HuH-7 (cell line): ENCODE results near the gene SYNE3.
"Not testable (repeated sequence)": the region's sequence is repeated elsewhere in the genome, so short reads cannot be mapped to it uniquely, and the experiment has no call there.

Experiments used
- DNase-seq: peaks from one replicate; pipeline ENCODE4 v3.0.0; 2011; ENCODE audit warnings: low spot score

The SYNE3 gene

GRCh38 chr14:95523815-95524448, 7.5 kb upstream of the SYNE3 start:
- no peak for DNase-seq

DNA sequence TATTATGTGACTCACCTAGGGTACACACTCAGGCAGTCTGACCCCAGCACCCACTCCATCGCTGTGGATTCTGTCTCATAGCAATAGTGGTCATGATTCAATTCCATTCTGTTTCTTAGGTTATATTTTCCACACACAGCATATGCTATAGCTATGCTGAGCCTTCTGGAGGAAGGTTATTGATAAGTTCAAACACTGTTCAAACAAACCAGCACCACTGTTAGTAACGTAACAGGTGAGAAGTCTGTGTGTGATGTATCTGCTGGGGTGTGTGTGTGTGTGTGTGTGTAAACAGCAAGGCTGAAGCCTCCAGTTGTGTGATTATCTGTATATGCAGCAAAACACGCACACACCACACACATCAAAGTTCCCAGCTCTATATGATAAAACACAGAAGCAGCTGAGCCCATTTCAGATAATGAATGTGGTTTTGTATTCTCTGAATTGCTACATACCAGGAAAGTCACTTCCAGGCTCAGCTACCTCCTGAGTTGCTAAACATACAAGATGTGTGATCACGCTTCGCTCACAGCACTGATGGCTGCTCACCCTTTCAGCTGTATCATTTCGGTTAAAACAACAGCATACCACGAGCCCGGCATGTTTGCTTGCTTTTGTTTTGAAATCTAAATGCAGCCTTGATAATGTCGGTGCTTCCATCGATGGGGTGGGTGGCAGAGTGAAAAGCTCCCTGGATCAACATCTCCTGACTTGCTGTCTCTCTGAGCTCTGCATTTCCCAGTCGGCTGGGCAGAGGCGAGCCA, 6.8 kb upstream of the SYNE3 start:
- no peak for DNase-seq

- DNase-seq, result no peak
These were observed 6.1 kb upstream of the SYNE3 start for GRCh38 chr14:95522556-95522955.

GRCh38 chr14:95522116-95522515, 5.7 kb upstream of the SYNE3 start:
- no peak for DNase-seq

GRCh38 chr14:95521001-95521400, 4.6 kb upstream of the SYNE3 start:
- DNase-seq, result no peak

DNA sequence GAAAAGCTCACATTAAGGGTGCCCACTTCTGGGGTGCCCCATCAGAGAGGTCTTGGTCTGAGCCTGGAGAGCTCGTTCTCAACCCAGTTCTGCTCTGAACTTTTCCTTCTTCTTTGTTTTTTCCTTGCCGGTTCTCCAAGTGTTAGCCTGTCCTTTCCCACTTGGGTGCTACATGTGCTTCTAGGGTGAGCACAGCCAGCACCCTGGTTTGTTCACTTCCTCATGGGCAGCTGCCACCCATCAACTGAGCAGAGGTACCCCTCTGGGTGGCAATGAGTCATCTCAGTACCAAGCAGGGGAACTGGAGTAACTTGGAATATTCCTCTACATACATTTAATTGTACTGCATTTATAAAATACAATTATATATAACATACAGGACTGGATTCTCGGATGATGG, 3.9 kb upstream of the SYNE3 start:
- no peak for DNase-seq

- DNase-seq, result no peak
These were observed 3.2 kb upstream of the SYNE3 start for GRCh38 chr14:95519699-95520098.

DNA sequence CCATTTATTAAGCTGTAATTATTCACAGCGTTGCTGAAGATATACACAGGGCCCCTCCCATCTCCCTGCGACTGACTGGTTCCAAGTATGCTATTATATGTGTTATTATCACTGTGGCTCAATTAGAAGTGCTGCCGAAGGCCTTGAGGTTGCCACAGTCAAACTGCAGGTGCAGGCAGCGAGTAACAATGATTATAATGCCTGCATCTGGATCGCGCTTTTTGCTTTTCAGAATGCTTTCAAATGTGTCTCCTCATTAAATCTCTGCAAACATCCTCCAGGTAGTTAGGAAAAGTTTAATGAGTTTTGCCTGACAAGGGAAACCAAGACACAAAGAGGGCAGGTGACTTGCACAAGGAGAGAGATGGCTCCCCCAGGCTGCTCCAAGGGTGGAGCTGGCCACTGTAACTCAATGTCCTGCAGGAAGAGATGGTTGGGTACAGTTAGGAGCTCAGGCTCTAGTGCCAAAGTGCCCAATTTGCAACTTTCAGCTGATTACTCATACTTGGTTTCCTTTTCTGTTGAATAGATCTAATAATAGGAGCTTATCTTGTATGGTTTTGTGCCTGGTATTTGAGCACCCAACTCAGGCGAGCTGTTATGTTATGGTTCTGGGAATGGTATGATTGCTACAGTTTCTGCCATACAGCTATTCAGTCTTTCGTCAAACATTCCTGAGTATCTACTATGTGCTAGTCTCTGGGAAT, 1.7 kb upstream of the SYNE3 start:
- no peak for DNase-seq

DNA sequence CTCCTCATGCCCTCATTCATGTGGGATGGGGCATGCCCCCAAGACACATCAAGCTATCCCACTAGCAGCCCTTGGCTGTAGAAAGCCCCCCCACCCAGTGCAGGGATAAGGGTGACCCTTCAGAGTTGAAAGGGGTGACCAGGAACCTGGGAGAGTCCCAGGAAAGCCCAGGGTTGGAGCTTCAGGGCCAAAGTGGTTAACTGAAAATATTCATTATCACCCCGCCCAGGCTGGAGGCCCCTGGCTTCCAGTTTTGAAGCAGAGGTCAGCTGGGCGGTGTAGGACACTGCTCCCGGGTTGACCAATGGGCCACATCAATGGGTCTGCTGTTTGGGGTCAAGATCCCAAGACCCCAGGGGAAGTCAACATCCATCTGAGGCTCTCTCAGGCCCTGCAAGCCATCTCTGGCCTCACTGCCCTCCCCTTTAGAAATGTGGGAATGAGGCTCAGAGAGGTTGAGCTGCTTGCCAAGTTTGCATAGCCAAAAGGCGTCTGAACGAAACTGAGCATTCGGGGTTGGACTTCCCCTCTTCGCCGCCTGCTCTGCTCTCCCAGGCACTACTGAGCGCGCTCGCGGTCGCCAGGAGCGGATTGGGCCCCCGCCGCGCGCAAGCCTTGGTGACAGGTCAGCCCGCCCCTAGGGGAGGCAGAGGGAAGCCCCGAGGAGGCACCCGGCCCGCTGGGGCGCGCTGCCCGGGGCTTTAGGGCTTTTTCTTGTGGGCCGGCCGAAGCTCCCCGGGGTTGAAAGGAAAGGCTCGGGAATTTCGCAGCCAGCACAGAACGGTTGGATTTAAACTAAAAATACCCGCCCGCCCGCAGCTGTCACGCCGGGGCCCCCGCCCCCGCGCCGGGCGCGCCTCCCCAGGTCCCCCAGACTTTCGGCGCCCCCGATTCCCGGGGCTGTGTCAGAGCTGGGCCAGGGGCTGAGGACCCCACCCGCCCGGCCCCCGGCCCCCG, 576 bp downstream of the SYNE3 start:
- DNase-seq, result peak; percentile 70

- no peak for DNase-seq
These were observed 1.4 kb downstream of the SYNE3 start for GRCh38 chr14:95515080-95515489.

GRCh38 chr14:95514131-95515079, 2.0 kb downstream of the SYNE3 start:
- no peak for DNase-seq

- no peak for DNase-seq
These were observed 3.2 kb downstream of the SYNE3 start for GRCh38 chr14:95513291-95513690.

- no peak for DNase-seq
These were observed 4.8 kb downstream of the SYNE3 start for GRCh38 chr14:95511687-95512086.

GRCh38 chr14:95510804-95511203, 5.6 kb downstream of the SYNE3 start:
- DNase-seq, result no peak

DNA sequence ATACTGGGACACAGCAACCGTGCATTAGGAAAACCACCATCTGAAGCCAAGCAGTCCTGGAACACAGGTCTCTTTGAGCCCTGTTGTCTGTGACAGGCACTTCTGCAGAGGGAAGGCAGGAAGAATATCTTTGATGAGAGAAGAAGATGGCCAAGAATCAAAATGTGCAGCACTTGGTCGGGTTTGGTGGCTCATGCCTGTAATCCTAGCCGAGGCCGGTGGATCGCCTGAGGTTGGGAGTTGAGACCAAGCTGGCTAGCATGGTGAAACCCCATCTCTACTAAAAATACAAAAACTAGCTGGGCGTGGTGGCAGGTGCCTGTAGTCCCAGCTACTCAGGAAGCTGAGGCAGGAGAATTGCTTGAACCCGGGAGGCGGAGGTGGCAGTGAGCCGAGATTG, 6.1 kb downstream of the SYNE3 start:
- not testable (repeated sequence) for DNase-seq

DNA sequence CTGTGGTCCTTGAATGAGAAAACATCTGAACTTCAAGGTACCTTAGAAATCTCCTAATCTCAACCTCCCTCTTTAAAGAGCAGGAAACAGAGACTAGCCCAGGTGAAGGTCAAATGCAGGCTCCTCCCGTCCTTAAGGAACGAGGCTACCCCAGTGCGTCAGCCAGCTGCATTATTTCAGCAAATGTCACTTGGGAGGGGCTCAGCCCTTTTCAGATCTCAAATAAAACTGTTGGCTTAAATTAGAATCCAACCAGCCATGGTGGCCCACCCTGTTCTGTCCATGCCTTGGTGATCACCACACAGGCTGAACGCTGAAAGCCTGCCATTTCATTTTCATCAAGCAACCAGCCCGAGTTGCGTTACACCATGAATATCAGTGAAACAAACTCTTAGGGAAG, 7.0 kb downstream of the SYNE3 start:
- no peak for DNase-seq

DNA sequence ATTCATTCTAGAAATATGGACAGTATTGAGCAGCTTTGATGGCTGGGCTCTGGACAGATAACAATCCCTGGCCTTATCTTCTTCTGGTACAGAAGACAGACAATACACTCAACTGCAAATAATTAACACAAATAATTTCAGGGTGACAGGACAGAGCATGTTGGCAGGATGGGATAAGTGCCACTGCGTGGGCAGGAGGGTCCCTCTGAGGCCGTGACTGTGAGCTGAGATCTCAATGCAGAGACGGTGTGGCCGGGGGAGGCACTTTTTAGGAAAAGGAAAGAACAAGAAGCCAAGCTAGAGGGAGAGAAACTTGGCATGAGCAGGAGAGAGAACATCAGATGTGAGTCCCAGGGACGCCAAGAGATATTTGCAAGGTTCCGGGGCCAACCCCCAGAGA, 8.1 kb downstream of the SYNE3 start:
- no peak for DNase-seq

- DNase-seq, result no peak
These were observed 8.7 kb downstream of the SYNE3 start for GRCh38 chr14:95507701-95508103.

- no peak for DNase-seq
These were observed 9.3 kb downstream of the SYNE3 start for GRCh38 chr14:95507174-95507573.

- DNase-seq, result no peak
These were observed 11.3 kb downstream of the SYNE3 start for GRCh38 chr14:95505030-95505589.
